ENCODE measurements around the gene PPP1R14B. TPM values are rescaled to one million over a fixed set of nuclear protein-coding genes. Genes with fewer than 3 reads are reported as not detected.
A peak's percentile ranks its signal among the peaks of the same experiment; 100 is the strongest.

The PPP1R14B gene
- total RNA-seq, 1 donor from 2014 or later: 132 TPM

DNA sequence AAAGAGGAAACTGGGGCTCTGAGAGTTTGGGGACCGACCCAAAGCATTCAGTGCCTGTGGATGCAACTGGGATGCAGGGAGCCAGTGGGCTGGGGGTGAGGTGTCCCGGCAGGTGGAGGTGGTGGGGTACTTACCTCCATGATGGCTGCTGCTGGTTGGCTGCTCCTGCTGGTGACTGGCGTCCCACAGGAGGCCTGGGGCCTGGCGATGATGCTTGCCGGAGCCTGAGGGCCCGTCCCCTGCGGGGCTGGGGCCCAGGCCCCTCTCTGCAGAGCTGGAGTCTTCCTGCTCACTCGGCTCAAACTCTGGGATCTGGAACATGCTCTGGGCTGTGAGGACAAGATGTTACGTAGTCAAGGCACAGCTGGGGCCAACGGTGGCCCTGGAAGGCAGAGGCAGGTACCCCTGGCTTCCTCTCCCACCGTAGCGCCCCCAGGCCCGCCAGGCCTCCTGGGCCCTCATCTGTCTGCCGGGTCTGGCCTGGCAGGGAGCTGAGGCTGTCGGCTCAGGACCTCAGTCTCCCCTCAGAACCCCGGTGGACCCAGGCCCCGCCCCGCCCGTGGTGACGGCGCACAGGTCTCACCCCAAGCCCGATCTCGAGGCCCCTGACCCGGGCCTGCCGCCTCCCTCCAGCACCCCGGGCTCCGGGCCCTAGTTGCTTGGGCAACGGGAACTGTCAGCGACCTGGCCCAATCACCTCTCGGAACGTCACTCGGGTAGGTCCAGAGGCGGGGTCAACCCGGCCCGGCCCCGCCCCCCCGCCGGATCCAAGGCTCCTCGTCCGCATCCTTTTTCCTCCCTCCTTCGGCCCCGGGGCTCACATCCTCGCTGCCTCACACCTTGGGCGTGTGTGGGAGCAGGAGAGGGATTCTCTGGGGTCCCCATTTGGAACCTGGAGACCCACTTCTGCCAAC is 37.6 kb upstream of the PPP1R14B start, which contains the start of gene BAD:
TSS of gene BAD (minus strand) at position 618 of the 914 bp plus-strand sequence. CDS start at position 321, 297 bp downstream.
- DNase-seq (peak; percentile 97), ATAC-seq (peak; percentile 90)
- intact Hi-C loops (cut with micrococcal nuclease): no loop called here

DNA sequence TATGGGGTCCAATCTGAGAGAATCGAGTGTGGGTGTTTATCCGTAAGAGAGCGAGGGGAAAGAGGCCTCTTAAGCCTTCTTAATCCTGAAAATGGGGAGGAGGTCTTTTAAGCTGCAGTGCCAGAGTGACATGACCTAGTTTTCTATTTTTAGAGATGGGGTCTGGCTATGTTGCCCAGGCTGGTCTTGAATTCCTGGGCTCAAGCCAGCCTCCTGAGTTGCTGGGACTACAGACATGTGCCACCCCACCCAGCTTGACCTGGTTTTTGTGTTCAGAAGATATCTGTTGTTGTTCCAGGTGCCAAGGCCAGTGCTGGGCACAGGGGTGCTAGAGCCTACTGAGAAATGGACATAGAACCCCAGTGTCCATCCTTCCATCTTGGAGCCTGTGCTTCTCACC is 36.3 kb upstream of the PPP1R14B start:
- ATAC-seq (no peak), DNase-seq (no peak)
- intact Hi-C loops (cut with micrococcal nuclease): no loop called here

- no peak for ATAC-seq
- intact Hi-C loops (cut with micrococcal nuclease): no loop called here
- DNase-seq: no peak
These were observed 35.4 kb upstream of the PPP1R14B start for GRCh38 chr11:64281957-64282770.

- ATAC-seq (no peak), DNase-seq (no peak)
- intact Hi-C loops (cut with micrococcal nuclease): no loop called here
These were observed 31.9 kb upstream of the PPP1R14B start for GRCh38 chr11:64278576-64279190.

DNA sequence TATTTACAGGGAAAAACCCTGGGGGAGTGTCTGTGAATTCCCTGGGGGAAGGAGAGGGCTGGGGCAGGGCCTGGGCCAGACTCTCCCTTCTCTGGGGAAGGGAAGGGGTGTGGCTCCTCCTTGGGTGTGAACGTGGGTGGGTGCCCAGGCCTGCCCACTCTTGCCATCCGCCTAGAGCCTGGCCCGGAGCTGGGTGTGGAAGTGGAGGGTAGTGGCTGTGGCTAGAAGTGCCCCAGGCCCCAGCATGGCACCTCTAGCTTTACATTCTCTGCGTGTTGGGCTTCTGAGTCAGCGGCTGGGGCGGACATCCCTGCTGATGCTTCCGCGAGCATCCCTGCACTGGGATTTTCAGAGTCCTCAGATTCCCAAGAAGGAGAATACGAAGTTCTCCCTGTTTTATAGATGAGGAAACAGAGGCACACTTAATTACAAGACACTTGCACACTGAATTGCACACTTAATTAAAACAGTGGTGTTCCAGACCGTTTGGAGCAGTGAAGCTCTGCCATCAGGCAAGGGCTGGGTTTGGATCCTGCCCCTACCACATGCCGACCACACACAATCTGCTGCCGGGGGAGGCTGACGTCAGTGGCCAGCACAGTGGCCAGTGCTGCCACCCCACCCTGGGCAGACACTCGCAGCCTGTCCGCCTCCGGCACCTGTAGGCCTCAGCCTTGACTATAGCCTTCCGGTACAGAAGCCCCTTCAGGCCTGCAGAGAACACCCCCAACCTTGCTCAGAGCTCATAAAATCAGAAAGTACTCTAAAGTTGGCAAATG is 30.1 kb upstream of the PPP1R14B start:
- intact Hi-C loops (cut with micrococcal nuclease): no loop called here
- ATAC-seq: no peak
- DNase-seq: no peak

GRCh38 chr11:64275841-64276240 is 29.1 kb upstream of the PPP1R14B start:
- no peak for ATAC-seq
- intact Hi-C loops (cut with micrococcal nuclease): no loop called here
- no peak for DNase-seq

- intact Hi-C loops (cut with micrococcal nuclease): no loop called here
- ATAC-seq: no peak
- DNase-seq: no peak
These were observed 28.5 kb upstream of the PPP1R14B start for GRCh38 chr11:64275031-64275800.

DNA sequence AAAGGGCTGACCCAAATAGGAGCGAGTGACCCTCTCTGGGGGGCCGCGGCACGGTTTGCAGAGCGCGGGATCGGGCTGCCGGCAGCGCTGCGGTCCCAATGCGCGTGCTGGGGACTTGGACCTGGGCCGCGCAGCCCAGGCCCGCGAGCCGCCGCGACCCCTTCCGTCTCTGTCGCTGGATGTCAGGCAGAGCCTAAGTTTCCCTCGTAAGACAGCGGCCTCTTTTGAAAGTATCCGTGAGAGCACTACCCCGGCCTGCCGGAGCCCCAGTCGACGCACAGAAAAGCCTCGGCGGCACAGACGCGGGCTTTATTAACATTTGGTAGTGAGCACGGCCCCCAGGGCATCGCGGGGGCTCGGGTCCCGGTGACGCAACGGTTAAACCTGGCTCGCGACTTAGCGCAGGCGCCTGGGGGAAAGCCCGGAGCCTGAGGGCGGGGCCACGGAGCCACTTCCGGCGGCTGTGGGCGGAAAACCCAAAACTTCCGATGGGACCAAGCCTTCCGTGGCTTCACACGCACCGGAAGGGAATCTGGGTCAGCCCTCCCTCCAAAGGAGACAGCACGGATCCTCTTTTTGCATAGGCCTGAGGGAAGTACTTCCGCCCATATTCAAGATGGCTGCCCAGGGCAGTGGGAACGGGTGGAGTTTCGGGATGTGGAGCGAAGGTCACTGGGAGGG is 22.9 kb upstream of the PPP1R14B start:
- ATAC-seq: peak; percentile 85
- DNase-seq: peak; percentile 98
- intact Hi-C loops (cut with micrococcal nuclease): no loop called here

DNA sequence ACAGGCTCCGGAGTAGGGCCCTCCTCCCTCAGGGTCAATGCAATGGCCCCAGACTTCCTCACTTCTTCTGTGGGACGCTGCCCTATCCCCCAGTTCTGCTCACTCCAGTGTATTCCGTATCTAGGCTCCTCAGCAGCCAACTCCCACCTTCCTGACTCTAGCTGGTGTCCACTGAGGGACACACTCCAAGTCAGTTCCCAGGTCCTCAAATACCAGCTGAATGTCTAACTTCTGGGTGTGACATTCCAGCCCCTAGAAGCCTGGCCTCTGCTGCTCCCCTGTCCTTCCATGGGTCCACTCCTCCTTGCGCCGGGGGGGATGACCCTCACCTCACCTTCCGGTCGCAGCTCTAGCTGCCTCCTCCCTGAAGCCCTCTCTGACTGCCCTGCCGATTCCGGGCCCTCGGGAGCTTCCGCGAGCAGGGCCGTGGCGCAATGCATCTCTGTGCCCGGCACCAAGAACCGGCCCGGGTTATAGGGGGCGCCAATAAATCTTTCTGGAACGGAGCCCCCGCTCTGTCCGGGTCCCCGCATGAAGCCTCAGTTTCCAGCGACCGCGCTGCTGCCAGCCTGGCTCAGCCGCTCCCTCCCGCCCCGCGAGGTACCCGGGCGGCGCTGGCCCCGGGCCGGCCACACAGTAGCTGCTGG is 22.3 kb upstream of the PPP1R14B start:
- DNase-seq (peak; percentile 81), ATAC-seq (peak; percentile 22)
- intact Hi-C loops (cut with micrococcal nuclease): no loop called here

DNA sequence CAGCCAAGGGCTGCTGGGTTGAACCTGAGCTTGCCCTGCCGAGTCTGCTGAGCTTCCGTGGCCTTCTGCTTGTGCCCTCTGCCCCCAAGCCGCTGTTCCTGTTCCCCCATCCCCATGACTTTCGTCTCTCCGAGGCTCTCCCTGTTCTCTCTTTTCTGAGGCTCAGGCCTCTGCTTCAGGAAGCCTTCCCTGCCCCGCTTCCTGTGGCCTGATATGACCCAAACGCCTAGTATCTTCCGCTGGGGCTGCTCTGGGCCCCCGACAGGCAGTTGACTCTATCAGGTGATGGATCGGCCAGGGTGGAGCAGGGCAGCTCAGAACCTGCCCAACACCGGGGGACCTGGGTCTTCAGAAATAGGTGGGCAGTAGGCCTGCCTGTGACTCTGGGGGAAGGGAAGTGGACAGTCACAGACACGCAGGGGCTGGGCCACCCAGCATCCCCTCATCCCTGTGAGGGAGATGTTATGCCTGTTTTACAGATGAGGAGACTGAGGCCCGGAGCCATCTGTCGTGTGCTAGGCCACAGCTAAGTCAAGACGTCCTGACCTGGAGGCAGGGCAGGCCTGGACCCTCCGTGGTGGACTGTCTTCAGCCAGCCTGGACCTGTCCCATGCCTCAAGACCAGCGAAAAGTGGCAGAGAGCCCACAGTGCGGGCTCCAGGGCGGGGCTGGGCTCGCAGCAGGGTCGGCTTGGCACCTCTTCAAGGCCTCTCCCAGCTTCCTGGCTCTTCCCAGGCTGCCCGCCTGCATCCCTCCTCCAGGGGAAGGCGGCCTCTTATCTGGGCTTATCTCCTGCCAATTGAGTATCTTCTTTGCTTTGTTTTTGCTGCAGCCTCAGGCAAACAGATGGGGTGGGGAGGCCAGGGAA is 21.5 kb upstream of the PPP1R14B start:
- DNase-seq (peak; percentile 76), ATAC-seq (peak; percentile 0)
- intact Hi-C loops (cut with micrococcal nuclease): no loop called here

DNA sequence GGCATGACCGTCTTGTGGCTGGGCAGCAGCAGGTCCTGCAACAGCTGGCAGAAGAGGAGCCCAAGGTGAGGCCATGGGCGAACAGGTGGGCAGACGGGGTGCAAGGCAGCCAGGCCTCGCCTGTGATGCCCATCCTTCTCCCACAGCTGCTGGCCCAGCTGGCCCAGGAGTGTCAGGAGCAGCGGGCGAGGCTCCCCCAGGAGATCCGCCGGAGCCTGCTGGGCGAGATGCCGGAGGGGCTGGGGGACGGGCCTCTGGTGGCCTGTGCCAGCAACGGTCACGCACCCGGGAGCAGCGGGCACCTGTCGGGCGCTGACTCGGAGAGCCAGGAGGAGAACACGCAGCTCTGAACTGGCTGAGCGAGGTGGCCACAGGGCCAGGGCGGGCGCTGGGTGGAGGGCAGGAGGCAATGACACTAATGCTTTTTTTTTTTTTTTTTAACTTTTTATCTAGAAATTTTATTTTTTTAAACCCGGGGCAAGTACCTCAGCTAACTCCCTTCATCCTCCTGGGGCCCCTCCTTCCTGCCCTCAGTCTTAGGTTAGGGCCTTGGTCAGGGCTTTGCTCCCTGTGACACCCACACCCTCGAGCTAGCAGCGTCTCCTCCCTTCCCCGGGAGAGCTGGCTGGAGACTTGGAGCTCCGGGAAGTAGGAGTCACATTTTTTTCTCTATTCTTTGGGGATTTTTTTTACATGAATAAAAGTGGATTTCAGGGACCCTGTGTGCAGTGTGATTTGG is 20.6 kb upstream of the PPP1R14B start:
- ATAC-seq (no peak), DNase-seq (no peak)
- intact Hi-C loops (cut with micrococcal nuclease): no loop called here

- DNase-seq (no peak), ATAC-seq (no peak)
- intact Hi-C loops (cut with micrococcal nuclease): no loop called here
These were observed 19.6 kb upstream of the PPP1R14B start for GRCh38 chr11:64266339-64266738.

- intact Hi-C loops (cut with micrococcal nuclease): no loop called here
- DNase-seq (no peak), ATAC-seq (no peak)
These were observed 18.7 kb upstream of the PPP1R14B start for GRCh38 chr11:64265176-64266160.

DNA sequence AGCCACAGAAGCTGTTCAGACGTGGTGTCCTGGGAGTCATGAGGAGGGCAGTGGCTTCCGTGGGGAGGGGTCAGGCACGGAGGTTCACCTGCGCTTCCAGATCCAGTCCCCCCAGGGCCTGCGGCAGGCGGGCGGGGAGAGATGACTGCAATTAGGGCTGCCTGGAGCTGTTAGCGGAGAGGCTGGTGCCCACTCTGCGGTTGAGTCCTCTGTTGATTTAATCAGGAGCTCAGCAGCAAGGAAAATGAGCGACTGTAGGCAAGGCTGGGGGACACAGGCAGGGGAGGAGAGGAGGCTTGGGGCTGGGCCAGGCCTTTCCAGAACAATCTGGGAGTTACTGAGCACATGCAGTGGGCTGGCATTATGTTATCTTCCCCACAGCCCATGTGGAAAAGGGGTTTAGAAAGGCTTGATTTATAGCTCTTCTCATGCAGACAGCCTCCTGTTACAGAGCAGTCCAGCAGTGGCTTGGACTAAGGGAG is 17.7 kb upstream of the PPP1R14B start:
- ATAC-seq (no peak), DNase-seq (no peak)
- intact Hi-C loops (cut with micrococcal nuclease): no loop called here

Data from left ventricle myocardium superior (tissue), 1 donor.